Astrocyte (in vitro differentiated cells and primary cell): ENCODE results near the gene PLD5.

Source experiments
- CTCF ChIP-seq: IDR thresholded peaks from 2 replicates; pipeline ENCODE4 v1.5.1; 2011; ENCODE audit warnings: low read depth, mild to moderate bottlenecking, inconsistent platforms, low read length, moderate library complexity; ENCODE audit not compliant: insufficient read depth
- EZH2 ChIP-seq: IDR thresholded peaks from 2 replicates; pipeline ENCODE4 v1.6.1; 2012; ENCODE audit warnings: mild to moderate bottlenecking, low read length, inconsistent platforms; ENCODE audit not compliant: insufficient read depth

DNA sequence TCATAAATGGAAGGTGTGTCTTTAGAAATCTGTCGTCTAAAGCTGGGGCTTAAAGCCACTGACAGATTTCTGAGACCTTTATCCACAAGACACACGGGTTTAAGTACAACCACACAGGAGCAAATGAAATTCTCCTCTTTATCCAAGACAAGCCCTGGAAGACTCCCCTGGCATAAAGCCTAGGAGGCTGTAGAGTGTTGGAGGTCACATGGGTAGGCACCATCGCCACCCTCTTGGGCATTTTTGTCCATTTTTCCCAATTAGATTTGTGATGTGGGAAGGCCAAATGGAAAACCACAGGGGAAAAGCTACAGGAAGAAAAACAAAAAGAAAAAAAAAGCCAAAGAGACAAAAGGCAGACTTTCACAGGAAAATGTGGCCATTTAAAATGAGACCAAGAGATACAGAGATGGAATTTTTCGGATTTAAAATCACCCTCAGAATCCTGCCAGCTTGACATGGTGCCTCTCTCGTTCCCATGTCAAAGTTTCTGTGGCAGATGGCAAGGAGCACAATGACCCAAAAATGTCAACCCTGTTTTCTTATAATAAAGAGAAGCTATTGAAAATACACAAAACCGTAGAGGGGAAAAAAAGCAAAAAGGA lies 91.9 kb downstream of the PLD5 start:
- TF ChIP-seq CTCF: no peak
- no peak for TF ChIP-seq EZH2
